Inflammatory macrophage (primary cell): ENCODE data around the gene TICRR.
"Not testable (repeated sequence)": the region's sequence is repeated elsewhere in the genome, so short reads cannot be mapped to it uniquely, and the experiment has no call there.

Experiments used
- DNase-seq, 2 donors: peaks; one replicate each; pipeline ENCODE4 v3.0.0-alpha.2; 2020 to 2022
- total RNA-seq, 18 experiments: gene quantifications; one replicate each; lab custom pipeline; 2026; ENCODE audit warnings: mixed read lengths in 6 of 18, inconsistent platforms in 2 of 18; lab: John Stamatoyannopoulos, UW

The TICRR gene, protein sequence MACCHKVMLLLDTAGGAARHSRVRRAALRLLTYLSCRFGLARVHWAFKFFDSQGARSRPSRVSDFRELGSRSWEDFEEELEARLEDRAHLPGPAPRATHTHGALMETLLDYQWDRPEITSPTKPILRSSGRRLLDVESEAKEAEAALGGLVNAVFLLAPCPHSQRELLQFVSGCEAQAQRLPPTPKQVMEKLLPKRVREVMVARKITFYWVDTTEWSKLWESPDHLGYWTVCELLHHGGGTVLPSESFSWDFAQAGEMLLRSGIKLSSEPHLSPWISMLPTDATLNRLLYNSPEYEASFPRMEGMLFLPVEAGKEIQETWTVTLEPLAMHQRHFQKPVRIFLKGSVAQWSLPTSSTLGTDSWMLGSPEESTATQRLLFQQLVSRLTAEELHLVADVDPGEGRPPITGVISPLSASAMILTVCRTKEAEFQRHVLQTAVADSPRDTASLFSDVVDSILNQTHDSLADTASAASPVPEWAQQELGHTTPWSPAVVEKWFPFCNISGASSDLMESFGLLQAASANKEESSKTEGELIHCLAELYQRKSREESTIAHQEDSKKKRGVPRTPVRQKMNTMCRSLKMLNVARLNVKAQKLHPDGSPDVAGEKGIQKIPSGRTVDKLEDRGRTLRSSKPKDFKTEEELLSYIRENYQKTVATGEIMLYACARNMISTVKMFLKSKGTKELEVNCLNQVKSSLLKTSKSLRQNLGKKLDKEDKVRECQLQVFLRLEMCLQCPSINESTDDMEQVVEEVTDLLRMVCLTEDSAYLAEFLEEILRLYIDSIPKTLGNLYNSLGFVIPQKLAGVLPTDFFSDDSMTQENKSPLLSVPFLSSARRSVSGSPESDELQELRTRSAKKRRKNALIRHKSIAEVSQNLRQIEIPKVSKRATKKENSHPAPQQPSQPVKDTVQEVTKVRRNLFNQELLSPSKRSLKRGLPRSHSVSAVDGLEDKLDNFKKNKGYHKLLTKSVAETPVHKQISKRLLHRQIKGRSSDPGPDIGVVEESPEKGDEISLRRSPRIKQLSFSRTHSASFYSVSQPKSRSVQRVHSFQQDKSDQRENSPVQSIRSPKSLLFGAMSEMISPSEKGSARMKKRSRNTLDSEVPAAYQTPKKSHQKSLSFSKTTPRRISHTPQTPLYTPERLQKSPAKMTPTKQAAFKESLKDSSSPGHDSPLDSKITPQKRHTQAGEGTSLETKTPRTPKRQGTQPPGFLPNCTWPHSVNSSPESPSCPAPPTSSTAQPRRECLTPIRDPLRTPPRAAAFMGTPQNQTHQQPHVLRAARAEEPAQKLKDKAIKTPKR (N-terminal part only)
- total RNA-seq: 1.2 to 15.3 (median 4.7) reads per million in 18 experiments

DNA sequence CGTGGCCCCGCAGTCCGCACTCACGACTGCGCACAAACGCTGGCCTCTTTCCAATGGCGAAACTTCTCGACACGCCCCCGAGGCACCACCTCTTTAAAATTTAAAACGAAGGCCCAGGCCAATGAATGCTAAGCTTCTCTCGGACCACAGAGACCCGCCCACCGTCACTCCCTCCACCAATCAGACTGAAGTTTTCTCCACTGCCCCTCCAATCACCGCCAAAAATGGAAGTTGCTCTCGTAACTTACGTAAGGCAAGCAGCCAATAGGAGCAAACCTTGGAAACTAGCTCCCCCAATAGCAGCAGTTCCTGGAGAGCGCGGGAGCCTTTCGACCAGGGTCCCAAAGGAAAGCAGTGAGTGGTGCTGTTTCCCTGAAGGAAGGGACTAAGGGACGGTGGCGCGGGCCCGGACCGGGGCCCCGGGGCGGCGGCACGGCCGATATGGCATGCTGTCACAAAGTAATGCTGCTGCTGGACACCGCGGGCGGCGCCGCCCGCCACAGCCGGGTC lies at the start of gene TICRR:
Gene TICRR (plus strand): TSS at position 324 of the 510 bp plus-strand sequence. CDS start 118 bp downstream, at position 442.
- DNase-seq: peak; percentile 99 to 100

DNA sequence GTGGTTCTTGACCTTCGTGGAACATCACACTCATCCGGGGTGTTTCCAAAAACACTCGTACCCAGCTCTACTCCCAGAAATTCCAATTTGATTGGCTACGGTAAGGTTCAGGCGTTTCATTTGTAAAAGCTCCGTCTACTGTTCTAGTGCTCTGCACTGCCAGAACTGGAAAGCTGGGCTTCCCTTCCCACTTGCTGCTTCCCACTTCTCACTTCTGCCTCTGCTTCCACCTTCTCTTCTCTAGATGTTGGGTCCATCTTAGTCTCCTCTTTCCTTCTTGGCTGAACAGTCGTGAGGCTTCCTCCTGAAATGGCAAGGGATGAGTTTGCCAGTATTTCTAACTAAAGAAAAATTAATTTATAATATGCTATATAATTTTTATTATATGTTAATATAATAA lies 49.1 kb upstream of the TICRR start:
- DNase-seq: no peak

DNA sequence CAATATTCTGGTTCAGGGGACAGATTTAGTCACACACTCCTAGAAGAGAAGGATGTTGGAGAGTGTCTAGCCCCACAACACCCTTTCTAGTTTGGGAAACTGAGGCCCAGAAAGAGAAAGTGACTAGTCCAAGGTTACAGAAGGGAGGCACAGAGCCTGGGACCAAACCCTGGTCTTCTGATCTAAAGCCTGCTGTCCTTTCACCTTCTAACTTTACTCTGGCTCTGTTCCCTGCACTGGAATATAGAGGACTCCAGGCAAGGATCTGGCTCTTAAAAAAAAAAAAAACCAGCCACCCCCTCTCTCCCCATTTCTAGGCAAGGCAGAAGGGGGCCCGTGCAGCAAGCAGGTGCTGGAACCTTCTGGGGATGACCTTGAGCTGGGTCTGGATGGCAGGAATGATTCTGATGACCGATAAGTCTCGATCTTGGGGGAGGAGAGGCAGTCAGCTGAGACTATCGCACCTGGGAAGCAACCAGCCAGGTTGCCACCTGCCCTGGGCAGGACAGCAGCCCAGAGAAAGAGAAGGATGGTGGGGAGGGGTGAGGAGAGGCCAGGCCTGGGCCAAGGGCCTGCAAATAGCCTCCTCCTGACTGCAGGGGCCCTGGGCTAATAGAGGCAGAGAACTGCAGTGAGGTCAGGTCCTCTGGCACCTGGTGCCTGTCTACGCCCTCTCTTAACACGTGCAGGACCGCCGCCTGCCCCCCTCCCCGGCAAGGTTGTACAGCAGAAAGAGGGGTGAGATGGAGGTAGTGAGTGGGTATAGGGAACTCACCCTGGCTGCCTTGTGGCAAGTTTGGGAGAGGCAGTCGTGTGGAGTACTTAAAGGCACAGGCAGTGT lies 48.4 kb upstream of the TICRR start:
- no peak for DNase-seq

DNA sequence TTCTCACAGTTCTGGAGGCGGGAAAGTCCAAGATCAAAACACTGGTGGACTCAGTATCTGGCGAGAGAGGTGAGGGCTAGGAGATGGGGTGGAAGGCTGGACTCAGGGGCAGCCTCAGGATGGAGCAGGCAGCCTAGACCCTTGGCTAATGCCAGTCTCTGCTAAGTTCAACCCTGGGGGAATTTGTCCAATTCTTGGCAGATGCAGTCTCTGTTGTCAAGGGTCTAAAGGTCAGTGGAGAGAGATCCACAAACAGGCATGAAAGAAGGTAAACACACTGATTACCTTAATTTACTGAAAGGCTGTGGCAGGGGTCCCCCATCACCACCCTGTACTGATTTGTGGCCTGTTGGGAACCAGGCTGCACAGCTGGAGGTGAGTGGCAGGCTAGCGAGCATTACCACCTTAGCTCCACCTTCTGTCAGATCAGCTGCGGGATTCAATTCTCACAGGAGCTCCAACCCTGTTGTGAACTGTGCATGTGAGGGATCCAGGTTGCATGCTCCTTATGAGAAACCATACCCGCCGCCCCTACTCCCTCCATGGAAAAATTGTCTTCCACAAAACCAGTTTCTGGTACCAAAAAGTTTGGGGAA lies 46.4 kb upstream of the TICRR start:
- DNase-seq: no peak

DNA sequence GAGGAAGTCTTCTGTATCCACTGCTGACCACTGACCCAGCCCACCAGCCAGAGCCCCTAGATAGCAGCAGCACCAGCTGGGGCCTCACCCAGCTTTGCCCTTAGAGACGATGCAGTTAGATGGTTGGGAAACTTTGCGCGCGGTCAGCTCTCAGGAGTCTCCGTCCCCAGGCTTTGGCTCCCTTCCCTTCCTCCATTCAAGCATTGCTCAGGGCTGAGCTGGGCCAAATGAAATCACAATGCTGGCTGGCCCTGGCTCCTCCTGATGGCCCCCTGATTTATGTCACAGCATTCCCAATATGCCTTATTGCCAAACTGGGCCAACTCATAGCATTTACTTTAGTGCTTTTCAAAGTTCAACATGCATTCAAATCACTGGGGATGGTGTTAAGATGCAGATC lies 44.3 kb upstream of the TICRR start:
- DNase-seq: no peak

DNA sequence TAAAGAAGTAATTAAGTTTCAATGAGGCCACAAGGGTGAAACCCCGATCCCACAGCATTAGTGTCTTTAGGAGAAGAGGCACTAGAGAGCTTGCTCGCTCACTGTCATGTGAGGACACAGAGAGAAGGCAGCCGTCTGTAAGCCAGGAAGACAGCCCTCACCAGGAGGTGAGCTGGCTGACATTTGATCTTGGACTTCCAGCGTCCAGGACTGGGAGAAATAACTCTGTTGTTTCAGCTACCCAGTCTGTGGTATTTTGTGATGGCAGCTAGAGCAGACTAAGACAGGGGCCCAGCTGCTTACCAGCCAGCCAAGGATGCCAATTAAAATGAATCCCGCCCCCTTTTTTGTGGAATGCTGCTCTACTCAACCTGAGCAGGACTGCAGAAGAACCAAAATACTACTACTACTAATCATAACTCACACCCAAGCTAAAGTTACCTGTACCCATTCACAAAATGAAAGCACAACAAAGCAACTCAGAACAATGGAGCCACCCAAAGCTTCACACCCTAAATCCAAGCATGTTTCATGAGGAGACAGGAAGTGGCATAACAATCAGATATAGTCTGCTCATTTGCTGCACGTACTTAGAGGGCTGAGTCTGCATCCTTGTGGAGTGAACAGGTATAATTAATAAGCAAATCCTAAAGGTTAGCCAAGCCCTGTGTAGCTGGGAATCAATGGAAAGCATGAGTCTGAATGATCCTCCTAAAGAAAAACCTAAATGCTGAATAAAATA lies 43.3 kb upstream of the TICRR start:
- no peak for DNase-seq

DNA sequence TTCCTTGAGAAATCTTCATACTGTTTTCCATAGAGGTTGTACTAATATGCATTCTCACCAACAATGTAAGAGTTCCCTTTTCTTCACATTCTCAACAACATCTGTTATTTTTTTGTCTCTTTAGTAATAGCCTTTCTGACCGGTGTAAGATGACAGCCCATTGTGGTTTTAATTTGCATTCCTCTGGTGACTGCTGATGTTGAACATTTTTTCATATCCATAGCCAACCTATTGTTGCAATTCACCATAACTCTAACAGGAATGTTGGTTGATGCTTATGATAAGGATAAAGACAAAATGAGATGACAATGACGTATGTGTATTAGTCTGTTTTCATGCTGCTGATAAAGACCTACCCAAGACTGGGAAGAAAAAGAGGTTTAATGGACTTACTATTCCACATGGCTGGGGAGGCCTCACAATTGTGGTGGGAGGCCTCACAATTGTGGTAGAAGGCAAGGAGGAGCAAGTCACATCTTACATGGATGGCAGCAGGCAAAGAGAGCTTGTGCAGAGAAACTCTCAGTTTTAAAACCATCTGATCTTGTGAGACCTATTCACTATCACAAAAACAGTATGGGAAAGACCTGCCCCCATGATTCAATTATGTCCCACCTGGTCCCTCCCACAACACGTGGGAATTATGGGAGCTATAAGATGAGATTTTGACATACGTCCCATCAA lies 41.3 kb upstream of the TICRR start:
- no peak for DNase-seq

DNA sequence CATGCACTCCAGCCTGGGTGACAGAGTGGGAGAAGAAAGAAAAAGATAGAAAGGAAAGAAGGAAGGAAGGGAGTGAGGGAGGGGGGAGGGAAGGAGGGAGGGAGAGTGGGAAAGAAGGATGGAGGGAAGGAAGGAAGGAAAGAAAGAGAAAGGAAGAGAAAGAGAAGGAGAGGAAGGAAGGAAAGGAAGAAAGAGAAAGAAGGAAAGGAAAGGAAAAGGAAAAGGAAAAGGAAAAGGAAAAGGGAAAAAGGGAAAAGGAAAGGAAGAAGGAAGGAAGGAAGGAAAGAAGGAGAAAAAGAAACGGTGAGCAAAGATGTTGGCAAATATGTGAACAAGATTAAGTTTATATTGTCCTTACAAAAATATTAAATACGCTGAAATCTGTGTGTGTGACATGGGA lies 36.2 kb upstream of the TICRR start:
- DNase-seq: no peak

DNA sequence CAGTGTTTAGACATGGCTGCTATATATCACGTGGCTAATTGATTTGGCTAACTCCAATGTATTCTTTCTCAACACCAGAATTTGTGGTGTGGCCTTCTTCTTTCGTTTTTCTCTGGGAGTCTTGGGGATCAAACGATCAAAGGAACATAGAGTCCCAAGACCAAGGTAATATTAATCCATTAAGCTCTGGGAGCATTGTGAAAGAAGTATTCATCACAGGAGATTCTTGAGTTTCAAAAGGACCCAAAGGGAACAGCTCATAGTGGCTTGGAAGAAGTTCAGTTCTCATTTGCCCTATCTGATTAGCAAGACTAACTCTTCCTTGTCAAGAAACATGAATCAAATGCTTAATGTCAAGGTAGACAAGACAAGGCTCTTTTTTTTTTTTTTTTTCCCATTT lies 32.9 kb upstream of the TICRR start:
- no peak for DNase-seq

DNA sequence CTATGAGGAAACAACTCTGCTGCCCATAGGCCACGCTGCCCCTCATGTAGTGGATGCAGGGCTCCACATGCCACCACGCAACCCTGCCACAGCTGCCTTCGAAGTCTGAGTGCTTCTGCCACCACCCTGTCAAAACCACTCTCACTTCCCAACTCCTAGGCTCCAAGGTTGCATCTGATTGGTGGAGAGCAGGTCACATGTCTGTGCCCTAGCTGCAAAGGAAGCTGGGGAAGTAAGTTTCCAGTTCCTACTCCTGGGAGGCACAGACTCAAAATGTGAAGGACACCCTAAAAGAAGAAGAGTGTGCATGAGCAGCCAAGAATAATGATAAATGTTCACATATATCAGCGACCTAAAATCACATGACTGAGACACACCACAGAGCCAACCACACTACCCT lies 31.9 kb upstream of the TICRR start:
- peak; percentile 3 to 13 for DNase-seq

DNA sequence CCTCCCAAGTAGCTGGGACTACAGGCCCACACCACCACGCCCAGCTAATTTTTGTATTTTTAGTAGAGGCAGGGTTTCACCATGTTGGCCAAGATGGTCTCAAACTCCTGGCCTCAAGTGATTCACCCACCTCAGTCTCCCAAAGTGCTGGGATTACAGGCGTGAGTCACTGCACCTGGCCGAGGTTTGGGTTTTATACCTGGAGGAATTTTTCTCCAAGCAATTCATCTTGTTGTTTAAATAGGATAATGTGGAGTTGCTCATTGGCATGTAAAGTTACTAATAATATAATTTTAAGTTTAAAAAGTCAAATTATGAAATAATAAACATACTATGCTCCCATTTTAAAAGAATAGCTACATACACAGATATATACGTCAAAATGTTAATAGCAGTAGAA lies 26.1 kb upstream of the TICRR start:
- not testable (repeated sequence) for DNase-seq

DNA sequence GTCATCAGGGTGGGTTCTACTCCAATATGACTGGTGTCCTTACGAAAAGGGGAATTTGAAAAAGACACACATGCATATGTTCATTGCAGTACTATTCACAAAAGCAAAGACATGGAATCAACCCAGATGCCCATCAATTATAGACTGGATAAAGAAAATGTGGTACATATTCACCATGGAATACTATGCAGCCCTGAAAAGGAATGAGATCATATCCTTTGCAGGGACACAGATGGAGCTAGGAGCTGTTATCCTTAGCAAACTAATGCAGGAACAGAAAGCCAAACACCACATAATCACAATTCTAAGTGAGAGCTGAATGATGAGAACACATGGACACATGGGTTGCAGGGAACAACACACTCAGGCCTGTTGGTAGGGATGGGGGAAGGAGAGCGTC lies 24.8 kb upstream of the TICRR start:
- no peak for DNase-seq

DNA sequence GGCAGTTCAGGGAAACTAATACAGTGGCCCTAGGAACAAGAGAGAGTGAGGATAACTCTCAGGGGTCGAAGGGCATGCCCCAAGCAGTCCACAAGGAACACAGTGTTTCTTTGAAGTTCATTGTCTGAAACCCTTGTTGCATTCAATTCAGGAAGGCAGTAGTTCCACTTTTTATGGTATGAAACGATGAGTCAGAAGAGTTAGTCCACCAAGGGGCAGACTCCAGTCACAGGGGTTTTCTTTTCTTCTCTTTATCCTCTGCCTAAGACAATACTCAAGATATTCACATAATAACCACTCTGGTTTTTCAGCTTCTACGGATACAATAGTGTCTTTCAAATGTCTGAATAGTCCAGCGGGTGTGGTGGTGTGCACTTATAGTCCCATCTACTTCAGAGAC lies 23.7 kb upstream of the TICRR start:
- peak; percentile 52 to 67 for DNase-seq

DNA sequence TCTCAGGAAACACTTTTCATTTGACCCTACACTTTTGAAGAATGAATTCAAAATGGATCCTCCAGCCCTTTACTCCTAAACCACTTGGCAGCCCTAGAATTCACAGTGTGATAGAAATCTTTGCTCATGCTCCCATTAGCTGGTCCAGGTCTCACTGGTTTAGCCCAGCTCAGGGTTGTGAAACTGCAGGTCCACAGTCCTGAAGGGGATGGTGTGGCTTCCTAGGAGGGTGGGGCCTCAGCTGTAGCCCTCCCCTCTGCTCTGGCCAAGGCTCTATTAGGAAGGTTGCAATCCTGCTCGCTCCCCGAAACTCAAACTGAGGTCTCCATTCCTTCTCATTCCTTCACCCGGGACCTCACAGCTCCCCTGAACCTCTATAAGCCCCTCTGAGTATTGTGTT lies 21.6 kb upstream of the TICRR start:
- no peak for DNase-seq

DNA sequence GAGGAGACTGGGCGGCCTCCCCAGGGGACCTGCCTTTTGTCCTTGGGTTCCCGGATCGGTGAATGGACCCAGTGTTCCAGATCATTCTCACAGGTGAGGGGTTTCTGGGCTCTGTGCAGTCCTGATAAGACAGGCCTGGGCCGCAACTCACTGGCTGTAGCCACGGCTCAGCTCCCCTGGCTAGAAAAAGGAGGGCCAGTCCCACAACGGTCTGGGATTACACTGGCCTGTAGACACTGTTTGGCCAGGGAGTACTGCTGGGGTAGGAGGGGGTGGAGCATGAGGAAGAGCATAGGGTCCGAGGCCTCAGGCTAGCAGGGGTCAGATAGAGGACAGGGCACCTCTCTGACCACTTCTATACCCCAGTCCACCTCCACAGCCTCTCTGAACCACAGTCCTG lies 21.0 kb upstream of the TICRR start:
- DNase-seq: no peak

DNA sequence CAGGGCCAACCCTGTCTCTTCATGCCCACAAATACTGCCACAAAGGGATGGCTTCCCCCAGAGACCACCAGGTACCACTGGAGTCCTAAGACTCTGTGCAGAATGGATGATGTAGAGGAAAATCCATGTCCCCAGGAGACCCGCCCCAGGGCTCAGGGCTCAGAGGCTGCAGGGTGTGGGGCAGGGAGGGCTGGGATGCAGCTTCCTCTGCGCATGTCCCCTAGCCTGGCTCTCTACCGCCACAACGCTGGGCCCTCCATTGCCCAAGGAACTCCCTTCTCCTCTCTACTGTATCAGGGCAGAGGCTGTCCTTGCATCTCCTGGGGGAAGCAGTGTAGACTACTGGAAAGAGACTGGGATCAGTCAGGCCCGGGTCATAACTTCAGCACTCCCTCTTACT lies 19.5 kb upstream of the TICRR start:
- no peak for DNase-seq

DNA sequence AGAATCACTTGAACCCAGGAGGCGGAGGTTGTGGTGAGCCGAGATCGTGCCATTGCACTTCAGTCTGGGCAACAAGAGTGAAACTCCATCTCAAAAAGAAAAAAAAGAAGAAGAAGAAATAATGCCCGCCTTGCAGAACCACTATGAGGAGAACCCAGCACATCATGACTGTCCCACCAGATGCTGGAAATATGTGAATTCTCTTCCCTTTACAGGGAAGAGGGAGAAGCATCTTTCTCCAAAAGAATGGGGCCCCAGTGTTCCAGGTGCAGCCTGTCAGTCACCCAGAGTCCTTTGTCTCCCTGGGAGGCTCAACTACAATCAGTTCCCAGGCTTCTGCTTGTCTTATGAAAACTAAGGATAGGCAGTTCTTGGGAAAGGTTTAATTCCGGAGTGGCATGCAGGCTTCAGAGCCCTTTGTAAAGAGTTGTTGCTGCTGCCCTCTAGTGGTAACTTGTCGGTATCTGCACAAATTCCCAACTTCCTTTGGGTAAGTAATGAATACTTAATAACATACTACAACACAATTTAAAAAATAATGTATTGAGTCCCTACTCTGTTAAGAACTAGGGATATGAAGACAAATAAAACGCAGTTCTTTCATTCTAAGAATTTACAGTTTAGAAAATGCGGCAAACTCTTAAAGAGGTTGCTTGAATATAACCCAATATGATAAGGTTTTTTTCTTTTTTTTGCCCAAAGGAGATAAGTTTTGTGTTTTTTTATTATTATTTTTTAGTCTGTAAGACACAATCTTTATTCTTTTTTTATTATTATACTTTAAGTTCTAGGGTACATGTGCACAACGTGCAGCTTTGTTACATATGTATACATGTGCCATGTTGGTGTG lies 18.6 kb upstream of the TICRR start:
- DNase-seq: peak; percentile 75 to 80

DNA sequence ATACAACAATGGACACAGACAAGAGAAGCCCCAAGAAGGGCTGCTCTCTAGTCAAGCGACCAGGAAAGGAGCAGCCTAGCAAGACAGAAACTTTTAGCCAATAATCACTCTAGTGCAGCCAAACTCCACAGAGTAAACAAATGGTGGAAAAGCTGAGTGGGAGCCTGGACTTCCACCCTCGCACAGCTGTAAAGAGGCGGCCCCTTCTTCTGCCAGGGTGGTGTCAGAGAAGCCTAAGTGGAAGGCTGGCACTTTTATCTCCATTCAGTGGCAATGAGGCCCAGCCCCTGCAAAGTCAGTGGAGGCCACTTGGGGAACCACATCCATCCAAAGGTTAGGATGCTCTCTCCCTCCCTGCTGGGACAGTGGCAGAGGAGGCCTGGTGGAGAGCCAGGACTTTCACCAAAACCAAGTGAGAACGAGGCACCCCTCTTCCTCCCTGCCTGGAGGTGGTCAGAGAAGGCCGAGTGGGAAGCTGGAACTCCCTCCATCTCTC lies 15.5 kb upstream of the TICRR start:
- DNase-seq: no peak

DNA sequence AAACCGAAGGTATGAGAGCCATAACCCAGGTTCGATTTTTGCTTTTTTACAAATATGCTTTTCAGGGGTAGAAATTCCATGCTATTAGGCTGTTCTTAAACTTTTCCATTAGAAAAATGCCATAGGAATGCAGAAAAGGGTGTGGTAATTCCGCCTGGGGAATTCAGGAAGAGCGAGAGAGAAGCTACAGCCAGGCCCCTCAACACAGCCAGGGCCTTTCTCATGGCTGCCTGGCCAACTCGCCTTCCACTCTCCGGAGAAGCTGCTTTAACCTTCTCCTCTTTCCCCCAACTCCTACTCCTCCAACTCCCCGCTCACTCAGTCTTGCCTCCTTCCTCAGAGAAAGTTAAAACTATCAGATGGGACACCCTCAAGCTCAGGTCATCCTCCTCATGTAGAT lies 9.1 kb upstream of the TICRR start:
- no peak for DNase-seq
